HG03520 (cell line): Measurements from ENCODE around the gene APBA1.

Source experiments
- ATAC-seq: cut with Tn5 transposase; IDR thresholded peaks from one replicate; pipeline ENCODE4 v1.9.1; 2021; ENCODE audit warnings: mild to moderate bottlenecking, moderate library complexity; ENCODE audit not compliant: unreplicated experiment

The APBA1 gene

GRCh38 chr9:69658987-69659675, 13.0 kb downstream of the APBA1 start:
- no peak for ATAC-seq

DNA sequence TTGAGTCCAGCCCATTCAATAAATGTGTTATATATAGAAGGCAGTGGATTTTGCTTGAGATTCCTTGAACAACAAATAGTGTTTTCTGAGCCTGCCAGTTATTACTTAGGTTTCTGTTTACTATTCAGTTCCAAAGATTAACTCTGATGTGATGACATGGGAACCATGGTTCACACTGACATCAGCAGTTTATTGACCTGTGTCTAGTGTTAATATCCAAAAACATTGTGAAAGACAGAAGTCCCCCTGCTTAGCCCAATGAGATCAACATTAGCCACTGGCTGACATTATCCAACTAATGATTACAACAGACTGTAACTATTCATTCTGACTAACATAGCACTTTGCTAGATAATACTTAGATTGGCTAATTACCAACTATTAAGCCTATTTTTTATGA, 14.9 kb downstream of the APBA1 start:
- ATAC-seq: no peak

DNA sequence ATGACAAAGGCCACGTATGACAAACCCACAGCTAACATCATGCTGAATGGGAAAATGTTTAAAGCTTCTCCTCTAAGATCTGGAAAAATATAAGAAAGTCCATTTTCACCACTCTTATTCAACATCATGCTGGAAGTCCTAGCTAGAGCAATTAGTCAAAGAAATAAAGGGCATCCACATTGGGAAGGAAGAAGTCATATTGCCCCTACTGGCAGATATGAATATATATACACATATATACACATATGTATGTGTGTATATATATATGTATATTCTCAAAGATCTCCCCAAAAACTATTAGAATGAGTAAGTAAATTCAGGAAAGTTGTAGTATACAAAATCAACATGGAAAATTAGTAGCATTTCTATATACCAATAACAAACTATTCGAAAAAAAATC, 17.1 kb downstream of the APBA1 start:
- no peak for ATAC-seq

DNA sequence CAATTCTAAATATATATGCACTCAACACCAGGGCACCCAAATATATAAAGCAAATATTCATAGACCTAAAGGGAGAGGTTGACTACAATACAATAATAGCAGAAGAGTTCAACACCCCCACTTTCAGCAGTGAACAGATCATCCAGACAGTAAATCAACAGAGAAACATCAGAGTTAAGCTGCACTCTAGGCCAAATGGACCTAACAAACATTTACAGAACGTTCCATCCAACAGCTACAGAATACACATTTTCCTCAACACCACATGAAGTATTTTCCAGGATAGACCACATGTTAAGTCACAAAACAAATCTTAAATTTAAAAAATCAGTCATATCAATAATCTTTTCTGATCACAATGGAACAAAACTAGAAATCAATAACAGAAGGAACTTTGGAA, 18.9 kb downstream of the APBA1 start:
- ATAC-seq: no peak

DNA sequence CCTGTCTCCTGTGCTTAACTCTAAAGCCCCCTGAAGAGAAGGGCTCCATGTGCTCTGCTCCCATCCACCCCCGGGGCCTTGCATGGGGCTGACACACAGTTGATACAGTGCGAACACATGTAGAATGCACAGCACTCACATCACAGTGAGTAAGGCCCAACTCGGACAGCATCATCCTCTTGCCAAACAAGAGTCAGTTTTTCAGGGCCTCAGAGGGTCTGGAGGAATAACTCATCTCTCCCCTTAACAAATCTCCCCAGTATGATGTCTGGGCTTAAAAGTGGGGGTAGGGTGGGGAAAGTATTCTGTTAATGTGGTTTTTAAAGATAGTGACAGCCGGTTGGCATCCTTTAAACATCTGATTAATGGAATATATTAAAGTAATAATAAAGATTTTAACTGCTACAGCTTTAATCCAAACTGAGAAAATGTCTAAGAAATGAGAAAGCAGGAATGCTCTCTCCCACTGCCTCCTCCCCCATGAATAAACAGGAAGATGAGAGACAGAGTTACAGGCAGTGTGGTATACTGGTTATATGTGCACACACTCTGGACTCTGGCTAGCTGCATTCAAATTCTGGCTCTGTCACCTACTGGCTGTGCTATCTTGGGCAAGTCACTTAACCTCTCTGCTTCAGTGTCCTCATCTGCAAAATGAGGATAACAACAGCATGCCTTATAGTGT, 22.5 kb downstream of the APBA1 start:
- ATAC-seq: no peak

- ATAC-seq: no peak
Observed at GRCh38 chr9:69647804-69648203, 24.4 kb downstream of the APBA1 start.

GRCh38 chr9:69646810-69647209, 25.4 kb downstream of the APBA1 start:
- ATAC-seq: no peak

- no peak for ATAC-seq
Observed at GRCh38 chr9:69645488-69645887, 26.7 kb downstream of the APBA1 start.

- no peak for ATAC-seq
Observed at GRCh38 chr9:69643098-69643497, 29.1 kb downstream of the APBA1 start.

DNA sequence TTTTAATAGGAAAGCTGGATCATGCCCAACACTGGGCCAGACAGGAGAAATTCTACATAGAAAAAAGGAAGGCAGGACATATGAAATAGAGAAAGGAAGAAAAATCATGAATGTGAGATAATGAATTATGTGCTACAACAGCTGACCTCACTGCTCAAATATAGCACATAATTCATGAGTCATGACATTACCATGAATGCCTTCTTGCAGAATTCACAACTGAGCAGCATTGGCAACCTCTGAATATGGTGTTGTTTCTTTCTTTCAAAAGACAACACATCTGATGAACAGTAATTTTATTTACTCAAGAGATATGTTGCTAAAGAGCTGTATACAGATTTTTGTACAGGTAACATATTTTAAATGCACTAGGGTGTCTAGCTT, 34.4 kb downstream of the APBA1 start:
- no peak for ATAC-seq

DNA sequence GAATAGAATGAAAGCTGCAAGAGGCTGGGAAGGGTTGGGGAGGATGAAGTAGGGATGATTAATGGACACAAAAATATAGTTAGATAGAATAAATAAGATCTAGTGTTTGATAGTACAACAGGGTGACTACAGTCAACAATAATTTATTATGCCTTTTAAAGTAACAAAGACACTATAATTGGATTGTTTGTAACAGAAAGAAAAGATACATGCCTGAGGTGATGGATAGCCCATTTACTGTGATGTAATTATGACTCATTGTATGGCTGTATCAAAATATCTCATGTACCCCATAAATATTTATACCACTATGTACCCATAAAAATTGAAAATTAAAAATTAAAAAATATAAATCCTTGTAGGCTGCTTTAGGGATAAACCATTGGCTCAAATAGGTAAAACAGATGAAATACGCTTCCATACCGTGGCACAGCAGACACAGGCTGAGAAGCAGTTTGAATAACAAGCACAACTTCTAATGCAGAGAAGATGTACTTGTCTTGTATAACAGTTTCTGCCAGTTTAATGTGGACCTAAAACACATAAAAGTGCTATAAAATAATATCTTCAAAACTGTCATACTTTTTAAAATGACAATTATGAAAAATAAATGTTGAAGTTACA, 34.9 kb downstream of the APBA1 start:
- ATAC-seq: no peak

- ATAC-seq: no peak
Observed at GRCh38 chr9:69633716-69634115, 38.5 kb downstream of the APBA1 start.

GRCh38 chr9:69632768-69633167, 39.4 kb downstream of the APBA1 start:
- no peak for ATAC-seq

DNA sequence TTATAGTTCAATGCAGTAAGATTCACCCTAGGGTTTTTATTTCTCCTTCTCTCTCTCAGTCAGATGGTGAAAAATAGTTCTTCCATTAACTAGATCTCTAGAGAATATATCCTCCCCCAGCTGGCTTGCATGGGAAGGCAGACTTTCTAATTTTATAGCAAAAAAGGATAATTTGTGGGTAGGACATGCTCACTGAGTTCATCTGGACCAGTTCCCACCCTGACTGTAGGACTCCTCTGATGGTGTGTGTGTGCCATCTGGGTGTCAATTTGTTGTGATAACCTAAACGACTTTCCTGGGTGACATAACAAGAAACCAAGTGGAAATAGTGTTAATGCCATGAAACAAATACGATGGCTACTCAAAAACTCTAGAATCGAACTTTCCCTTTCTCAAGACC, 44.9 kb downstream of the APBA1 start:
- no peak for ATAC-seq

DNA sequence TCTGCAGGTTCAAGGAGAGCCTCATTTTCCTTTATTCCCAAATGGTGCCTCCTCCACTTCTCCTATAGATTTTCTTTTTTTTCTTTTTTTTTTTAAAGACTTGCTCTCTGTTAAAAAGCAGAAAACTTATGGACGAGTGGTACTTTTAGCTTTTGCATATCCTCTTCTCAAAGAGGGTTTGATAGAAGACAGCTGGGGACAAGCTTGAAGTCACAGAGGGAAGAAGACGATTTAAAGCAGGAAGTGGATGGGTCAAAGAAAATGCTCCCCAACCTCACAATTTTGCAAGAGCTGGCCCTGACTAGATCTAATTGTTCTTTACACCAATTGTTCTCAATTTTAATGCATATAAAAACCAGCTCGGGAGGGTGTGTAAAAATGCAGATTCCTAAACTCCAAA, 48.9 kb downstream of the APBA1 start:
- ATAC-seq: no peak

DNA sequence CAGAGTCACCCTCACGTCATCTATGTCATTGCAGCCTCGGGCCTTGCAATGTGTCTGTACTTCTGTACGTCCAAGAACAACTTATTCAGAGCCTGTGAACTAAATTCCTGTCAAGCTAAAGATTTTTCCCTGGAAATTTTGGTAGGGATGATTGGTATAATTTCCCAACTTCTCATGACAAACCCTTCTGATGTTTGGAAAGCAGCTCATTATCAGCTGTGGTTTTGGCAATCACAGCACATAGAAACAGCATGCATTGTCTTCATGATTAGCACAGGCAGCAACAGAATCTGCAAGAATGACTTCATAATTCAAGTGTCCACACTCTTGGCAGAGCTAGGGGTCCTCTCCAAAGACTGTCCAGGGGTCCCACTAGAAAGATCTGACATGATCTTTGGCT, 49.5 kb downstream of the APBA1 start:
- no peak for ATAC-seq

- no peak for ATAC-seq
Observed at GRCh38 chr9:69621730-69622460, 50.3 kb downstream of the APBA1 start.

DNA sequence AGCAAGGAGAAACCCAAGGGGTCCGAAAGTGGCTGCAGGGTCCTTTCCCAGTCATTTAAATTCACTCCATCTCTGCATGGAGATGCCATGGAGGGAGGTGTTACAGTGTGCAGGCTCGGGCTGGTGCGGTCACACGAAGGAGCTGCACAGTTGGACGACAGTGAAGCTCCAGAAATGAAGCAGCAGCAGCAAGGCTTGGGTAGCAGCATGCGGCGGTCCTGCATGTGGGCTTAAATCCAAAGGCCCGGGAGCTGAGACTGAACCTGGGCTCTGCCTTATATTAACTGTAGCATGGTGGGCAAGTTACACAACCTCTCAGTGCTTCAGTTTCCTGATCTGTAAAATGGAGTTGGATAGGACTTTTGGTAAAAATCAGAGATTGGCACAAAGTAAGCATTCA, 51.4 kb downstream of the APBA1 start:
- no peak for ATAC-seq

GRCh38 chr9:69619233-69619632, 52.9 kb downstream of the APBA1 start:
- no peak for ATAC-seq

GRCh38 chr9:69617006-69617405, 55.2 kb downstream of the APBA1 start:
- no peak for ATAC-seq

DNA sequence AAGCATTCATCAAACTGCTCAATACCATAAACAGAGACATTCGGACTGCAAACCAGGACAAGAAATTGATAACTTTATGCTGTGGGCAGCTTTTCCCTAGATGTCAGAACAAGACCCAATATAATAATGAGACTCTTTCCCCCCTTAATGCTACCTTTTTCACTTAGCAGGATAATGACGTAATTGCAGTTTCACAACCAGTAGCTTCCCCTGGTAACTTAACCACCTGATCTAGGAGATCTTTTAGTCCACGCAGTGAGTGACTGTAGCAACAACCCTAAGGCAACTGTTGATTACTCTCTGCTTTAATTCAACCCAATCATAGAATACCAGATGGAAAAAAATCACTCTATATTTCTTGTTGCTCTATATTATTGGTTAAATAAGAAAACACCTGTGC, 56.3 kb downstream of the APBA1 start:
- ATAC-seq: no peak

DNA sequence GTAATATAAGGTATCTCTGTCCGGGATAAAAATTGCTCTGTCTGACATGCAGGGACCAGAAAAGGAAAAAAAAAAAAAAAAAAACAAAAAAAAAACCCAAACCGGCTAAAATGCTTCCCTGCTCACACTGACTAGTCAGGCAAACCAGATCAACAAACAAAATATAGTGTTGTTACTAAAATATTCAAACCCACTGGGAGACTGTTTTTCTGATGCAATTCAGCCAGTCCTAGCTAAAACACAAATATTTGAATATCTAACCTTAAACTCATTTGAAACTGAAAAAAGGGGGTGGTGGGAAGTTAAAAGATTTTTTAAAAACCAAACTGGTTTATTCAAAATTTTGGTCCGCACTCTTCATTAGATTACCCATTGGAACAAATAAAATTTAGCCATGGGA, 61.0 kb downstream of the APBA1 start:
- ATAC-seq: no peak
